ENCODE results near the gene RNASE13. TPM values are rescaled to one million over a fixed set of nuclear protein-coding genes. Genes with fewer than 3 reads are reported as not detected.

The RNASE13 gene
- total RNA-seq, 1 experiment from 2014 or later: not detected

DNA sequence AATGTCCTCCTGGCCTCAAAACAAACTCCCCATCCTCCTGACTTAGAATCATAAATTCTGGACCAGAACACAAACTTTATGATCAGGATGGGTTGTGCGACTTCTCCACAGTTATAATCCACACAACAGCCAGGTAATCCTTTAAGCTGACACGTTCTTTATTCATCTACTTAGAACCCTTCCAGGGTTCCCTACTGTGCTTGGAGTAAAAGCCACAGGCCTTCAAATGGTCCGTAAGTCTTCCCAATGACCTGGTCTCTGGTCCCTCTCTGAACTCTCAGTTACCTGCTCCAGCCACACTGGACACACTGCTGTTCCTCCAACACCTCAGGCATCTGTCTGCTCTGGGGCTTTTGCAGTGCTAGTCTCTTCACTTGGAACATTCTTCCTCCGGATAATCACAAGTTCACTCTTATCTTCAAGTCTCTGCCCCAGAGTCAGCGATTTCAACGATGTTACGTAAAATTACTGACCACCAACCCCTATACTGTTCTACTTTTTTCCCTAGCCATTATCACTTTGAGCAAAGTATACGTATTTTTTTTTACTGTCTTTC, 5.8 kb upstream of the RNASE13 start:
- no peak overlapping the region for H3K4me3 ChIP-seq (ENCODE audit: low read depth in 2 of 2, low read length in 2 of 2)
- peaks cover under 1% of the 10 kb centered on the region for H3K27me3 ChIP-seq (ENCODE audit: control insufficient read depth, insufficient read depth, low read length)
- no peak overlapping the region for H3K27ac ChIP-seq (ENCODE audit: low read length)
- H3K9me3 ChIP-seq (ENCODE audit: control insufficient read depth, insufficient read depth, low read depth, low read length): no peaks in the 10 kb centered on the region
- BruUV-seq (replicated peaks): no TSS peak
- in situ Hi-C loops (cut with HindIII; ENCODE audit: low pct_unique_long_range_greater_than_20kb, low sequenced_read_pairs) (no loop called here), intact Hi-C loops (cut with micrococcal nuclease; ENCODE audit: unreplicated experiment) (loop anchor here (2.0 kb wide), 1 partner anchor 26 kb away; no protein-coding TSS in a partner anchor)
- ATAC-seq (peak; percentile 34; the same call in 1 of the 2 replicates), DNase-seq (ENCODE audit: low read depth, low spot score) (no peak)
- ChIA-PET CTCF (interaction anchor here (0.6 to 2.8 kb wide), 4 partner anchors 25 to 532 kb away, joined by 3 to 33 read pairs (median 4); no protein-coding TSS in a partner anchor), POLR2A (no interaction called here)
- TF ChIP-seq SIN3A (IDR thresholded peaks at IDR 0.05; ENCODE audit: borderline replicate concordance, insufficient read depth, low read depth, low read length) (no peak), TCF7L2 (IDR thresholded peaks at IDR 0.05; ENCODE audit: low read depth, low read length) (no peak), POLR2AphosphoS5 (IDR thresholded peaks at IDR 0.05; ENCODE audit: low read depth, low read length) (no peak)
- TF ChIP-seq, protein P1, sequence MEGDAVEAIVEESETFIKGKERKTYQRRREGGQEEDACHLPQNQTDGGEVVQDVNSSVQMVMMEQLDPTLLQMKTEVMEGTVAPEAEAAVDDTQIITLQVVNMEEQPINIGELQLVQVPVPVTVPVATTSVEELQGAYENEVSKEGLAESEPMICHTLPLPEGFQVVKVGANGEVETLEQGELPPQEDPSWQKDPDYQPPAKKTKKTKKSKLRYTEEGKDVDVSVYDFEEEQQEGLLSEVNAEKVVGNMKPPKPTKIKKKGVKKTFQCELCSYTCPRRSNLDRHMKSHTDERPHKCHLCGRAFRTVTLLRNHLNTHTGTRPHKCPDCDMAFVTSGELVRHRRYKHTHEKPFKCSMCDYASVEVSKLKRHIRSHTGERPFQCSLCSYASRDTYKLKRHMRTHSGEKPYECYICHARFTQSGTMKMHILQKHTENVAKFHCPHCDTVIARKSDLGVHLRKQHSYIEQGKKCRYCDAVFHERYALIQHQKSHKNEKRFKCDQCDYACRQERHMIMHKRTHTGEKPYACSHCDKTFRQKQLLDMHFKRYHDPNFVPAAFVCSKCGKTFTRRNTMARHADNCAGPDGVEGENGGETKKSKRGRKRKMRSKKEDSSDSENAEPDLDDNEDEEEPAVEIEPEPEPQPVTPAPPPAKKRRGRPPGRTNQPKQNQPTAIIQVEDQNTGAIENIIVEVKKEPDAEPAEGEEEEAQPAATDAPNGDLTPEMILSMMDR (IDR thresholded peaks at IDR 0.05): peak; percentile 41
- no peaks in the 10 kb centered on the region for H3K36me3 ChIP-seq (ENCODE audit: control insufficient read depth, insufficient read depth, low read length)
- H3K4me1 ChIP-seq (ENCODE audit: control insufficient read depth, insufficient read depth, low read length): no peaks in the 10 kb centered on the region

DNA sequence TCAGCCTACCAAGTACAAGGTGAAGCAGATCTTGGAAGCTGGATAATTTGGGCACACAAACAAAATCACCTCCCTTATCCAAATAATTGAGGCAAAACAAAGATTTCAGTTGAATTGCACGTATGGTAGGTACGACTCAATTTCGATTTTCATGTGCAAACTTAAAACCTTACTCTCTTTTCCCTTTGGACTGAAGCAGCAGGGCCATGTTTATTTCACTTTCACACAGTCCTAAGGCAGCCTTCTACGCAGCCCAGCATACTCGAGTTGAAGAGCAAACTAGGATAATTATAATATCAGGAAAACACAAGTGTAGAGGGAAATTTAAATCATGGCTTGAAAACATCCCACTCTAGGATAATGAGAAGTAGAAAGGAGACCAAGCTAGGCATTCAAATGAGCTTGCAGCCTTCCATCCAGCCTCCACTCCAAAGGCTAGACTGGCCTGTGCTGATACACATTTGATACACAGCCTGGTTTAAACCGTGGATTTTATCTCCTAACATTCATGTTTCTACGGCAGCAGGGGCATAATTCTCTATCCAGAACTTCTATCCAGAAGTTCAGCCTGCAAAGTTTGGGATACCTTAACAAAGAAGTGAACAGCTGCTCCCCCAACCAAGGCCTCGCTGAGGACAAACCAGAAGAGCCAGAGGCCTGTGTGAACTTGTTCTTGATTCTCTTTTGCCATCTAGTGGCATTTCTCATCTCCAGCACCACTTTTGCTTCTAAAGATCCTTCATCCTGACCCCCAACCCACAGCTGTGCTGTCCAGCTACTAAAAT, 5.2 kb upstream of the RNASE13 start:
- H3K27ac ChIP-seq (ENCODE audit: low read length): no peak overlapping the region
- in situ Hi-C loops (cut with HindIII; ENCODE audit: low pct_unique_long_range_greater_than_20kb, low sequenced_read_pairs): no loop called here
- ChIA-PET CTCF (interaction anchor here (0.6 to 2.8 kb wide), 3 partner anchors 25 to 65 kb away, joined by 3 to 33 read pairs (median 5); no protein-coding TSS in a partner anchor), POLR2A (no interaction called here)
- no TSS peak for BruUV-seq (replicated peaks)
- intact Hi-C loops (cut with micrococcal nuclease; ENCODE audit: unreplicated experiment): loop anchor here (2.0 kb wide), 1 partner anchor 25 kb away; no protein-coding TSS in a partner anchor
- ATAC-seq (peak; percentile 94), DNase-seq (ENCODE audit: low read depth, low spot score) (no peak)
- H3K4me3 ChIP-seq (ENCODE audit: low read depth in 2 of 2, low read length in 2 of 2): no peak overlapping the region
- no peaks in the 10 kb centered on the region for H3K4me1 ChIP-seq (ENCODE audit: control insufficient read depth, insufficient read depth, low read length)
- no peaks in the 10 kb centered on the region for H3K9me3 ChIP-seq (ENCODE audit: control insufficient read depth, insufficient read depth, low read depth, low read length)
- no peaks in the 10 kb centered on the region for H3K36me3 ChIP-seq (ENCODE audit: control insufficient read depth, insufficient read depth, low read length)
- H3K27me3 ChIP-seq (ENCODE audit: control insufficient read depth, insufficient read depth, low read length): no peaks in the 10 kb centered on the region; the same call in none of the 2 replicates
- TF ChIP-seq, protein P1 (IDR thresholded peaks at IDR 0.05): peak; percentile 71
- TF ChIP-seq POLR2AphosphoS5 (IDR thresholded peaks at IDR 0.05; ENCODE audit: low read depth, low read length) (no peak), SIN3A (IDR thresholded peaks at IDR 0.05; ENCODE audit: borderline replicate concordance, insufficient read depth, low read depth, low read length) (no peak), TCF7L2 (IDR thresholded peaks at IDR 0.05; ENCODE audit: low read depth, low read length) (no peak)
- TF ChIP-seq, protein P2, sequence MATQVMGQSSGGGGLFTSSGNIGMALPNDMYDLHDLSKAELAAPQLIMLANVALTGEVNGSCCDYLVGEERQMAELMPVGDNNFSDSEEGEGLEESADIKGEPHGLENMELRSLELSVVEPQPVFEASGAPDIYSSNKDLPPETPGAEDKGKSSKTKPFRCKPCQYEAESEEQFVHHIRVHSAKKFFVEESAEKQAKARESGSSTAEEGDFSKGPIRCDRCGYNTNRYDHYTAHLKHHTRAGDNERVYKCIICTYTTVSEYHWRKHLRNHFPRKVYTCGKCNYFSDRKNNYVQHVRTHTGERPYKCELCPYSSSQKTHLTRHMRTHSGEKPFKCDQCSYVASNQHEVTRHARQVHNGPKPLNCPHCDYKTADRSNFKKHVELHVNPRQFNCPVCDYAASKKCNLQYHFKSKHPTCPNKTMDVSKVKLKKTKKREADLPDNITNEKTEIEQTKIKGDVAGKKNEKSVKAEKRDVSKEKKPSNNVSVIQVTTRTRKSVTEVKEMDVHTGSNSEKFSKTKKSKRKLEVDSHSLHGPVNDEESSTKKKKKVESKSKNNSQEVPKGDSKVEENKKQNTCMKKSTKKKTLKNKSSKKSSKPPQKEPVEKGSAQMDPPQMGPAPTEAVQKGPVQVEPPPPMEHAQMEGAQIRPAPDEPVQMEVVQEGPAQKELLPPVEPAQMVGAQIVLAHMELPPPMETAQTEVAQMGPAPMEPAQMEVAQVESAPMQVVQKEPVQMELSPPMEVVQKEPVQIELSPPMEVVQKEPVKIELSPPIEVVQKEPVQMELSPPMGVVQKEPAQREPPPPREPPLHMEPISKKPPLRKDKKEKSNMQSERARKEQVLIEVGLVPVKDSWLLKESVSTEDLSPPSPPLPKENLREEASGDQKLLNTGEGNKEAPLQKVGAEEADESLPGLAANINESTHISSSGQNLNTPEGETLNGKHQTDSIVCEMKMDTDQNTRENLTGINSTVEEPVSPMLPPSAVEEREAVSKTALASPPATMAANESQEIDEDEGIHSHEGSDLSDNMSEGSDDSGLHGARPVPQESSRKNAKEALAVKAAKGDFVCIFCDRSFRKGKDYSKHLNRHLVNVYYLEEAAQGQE (IDR thresholded peaks at IDR 0.05; ENCODE audit: insufficient read depth in 1 of 2, low read depth in 2 of 2, low read length in 1 of 2): no peak

Data from Panc1 (cell line).